RPMI7951 (cell line): Measurements from ENCODE around the gene COX5A. TPM values are rescaled to one million over a fixed set of nuclear protein-coding genes. Genes with fewer than 3 reads are reported as not detected.
"Not testable (repeated sequence)": the region's sequence is repeated elsewhere in the genome, so short reads cannot be mapped to it uniquely, and the experiment has no call there.

Experiments used
- DNase-seq: peaks from one replicate; pipeline ENCODE4 v3.0.0-alpha.2; 2012; ENCODE audit warnings: low read depth
- total RNA-seq: library from RNA; depleted of rRNA; stranded (reverse); fragments of >200 nt; shearing (Covaris generic); gene quantifications from 2 replicates; pipeline ENCODE4 v1.2.3, GENCODE V29; 2014

The COX5A gene
- total RNA-seq, 1 experiment from 2014 or later: 133 TPM

- no peak for DNase-seq
Measured at GRCh38 chr15:74902295-74903075, 35.4 kb downstream of the COX5A start.

GRCh38 chr15:74901612-74902063 lies 36.2 kb downstream of the COX5A start:
- DNase-seq: peak; percentile 56

- DNase-seq: no peak
Measured at GRCh38 chr15:74897300-74897701, 40.6 kb downstream of the COX5A start.

GRCh38 chr15:74896316-74896715 lies 41.6 kb downstream of the COX5A start:
- DNase-seq: no peak

GRCh38 chr15:74895830-74896229 lies 42.0 kb downstream of the COX5A start:
- no peak for DNase-seq

GRCh38 chr15:74894383-74894782 lies 43.5 kb downstream of the COX5A start:
- not testable (repeated sequence) for DNase-seq

- DNase-seq: no peak
Measured at GRCh38 chr15:74893627-74894026, 44.2 kb downstream of the COX5A start.

GRCh38 chr15:74892931-74893330 lies 44.9 kb downstream of the COX5A start:
- DNase-seq: no peak

GRCh38 chr15:74892313-74892712 lies 45.6 kb downstream of the COX5A start:
- no peak for DNase-seq

GRCh38 chr15:74891469-74891868 lies 46.4 kb downstream of the COX5A start:
- no peak for DNase-seq

- no peak for DNase-seq
Measured at GRCh38 chr15:74890665-74890960, 47.3 kb downstream of the COX5A start.

- peak; percentile 78 for DNase-seq
Measured at GRCh38 chr15:74889883-74890664, 47.8 kb downstream of the COX5A start, which contains the start of gene MPI. MPI (plus strand) TSS chr15:74890042; CDS start chr15:74890074, 32 bp downstream.

GRCh38 chr15:74889390-74889882 lies 48.4 kb downstream of the COX5A start:
- DNase-seq: peak; percentile 53

GRCh38 chr15:74888716-74889115 lies 49.2 kb downstream of the COX5A start:
- DNase-seq: no peak

- not testable (repeated sequence) for DNase-seq
Measured at GRCh38 chr15:74887537-74888193, 50.2 kb downstream of the COX5A start.

GRCh38 chr15:74885461-74885860 lies 52.4 kb downstream of the COX5A start:
- DNase-seq: no peak

GRCh38 chr15:74884428-74885223 lies 53.2 kb downstream of the COX5A start:
- DNase-seq: no peak

GRCh38 chr15:74882528-74882927 lies 55.3 kb downstream of the COX5A start:
- DNase-seq: no peak

- no peak for DNase-seq
Measured at GRCh38 chr15:74878273-74878672, 59.6 kb downstream of the COX5A start.

GRCh38 chr15:74873756-74874424 lies 64.0 kb downstream of the COX5A start:
- peak; percentile 35 for DNase-seq
